ENCODE results near the gene CFAP157. TPM values are rescaled to one million over a fixed set of nuclear protein-coding genes. Genes with fewer than 3 reads are reported as not detected.

Gene CFAP157
- total RNA-seq, 2 donors from 2014 or later, result not detected

GRCh38 chr9:127698985-127699670 is 7.7 kb upstream of the CFAP157 start:
- H3K4me3 ChIP-seq, result peak overlapping the region in 1 of 2 donors; percentile 38
- no peaks in the 10 kb centered on the region for H3K27me3 ChIP-seq
- no peaks in the 10 kb centered on the region for H3K36me3 ChIP-seq
- peaks cover 0 to 8% of the 10 kb centered on the region in 2 donors for H3K4me1 ChIP-seq
- no peaks in the 10 kb centered on the region for H3K9me3 ChIP-seq
- peak overlapping the region; percentile 84 to 89 for H3K27ac ChIP-seq
- peak in 1 of 2 donors; percentile 37 for TF ChIP-seq CTCF (IDR thresholded peaks at IDR 0.05)
- DNase-seq (ENCODE audit: low spot score), result peak; percentile 99

- no peaks in the 10 kb centered on the region for H3K27me3 ChIP-seq
- H3K36me3 ChIP-seq, result no peaks in the 10 kb centered on the region
- H3K27ac ChIP-seq, result no peak overlapping the region
- no peak overlapping the region for H3K4me3 ChIP-seq
- H3K9me3 ChIP-seq, result no peaks in the 10 kb centered on the region
- peaks cover 0 to 8% of the 10 kb centered on the region in 2 donors for H3K4me1 ChIP-seq
- DNase-seq (ENCODE audit: low spot score), result no peak
- TF ChIP-seq CTCF (IDR thresholded peaks at IDR 0.05), result no peak
These were observed 6.6 kb upstream of the CFAP157 start for GRCh38 chr9:127700140-127700539.

- Histone ChIP-seq H3K4me1 (peaks cover 0 to 8% of the 10 kb centered on the region in 2 donors), H3K27ac (no peak overlapping the region), H3K9me3 (no peaks in the 10 kb centered on the region), H3K27me3 (no peaks in the 10 kb centered on the region), H3K36me3 (no peaks in the 10 kb centered on the region), H3K4me3 (no peak overlapping the region)
- no peak for DNase-seq (ENCODE audit: low spot score)
- TF ChIP-seq CTCF (IDR thresholded peaks at IDR 0.05), result no peak
These were observed 6.1 kb upstream of the CFAP157 start for GRCh38 chr9:127700594-127701255.

GRCh38 chr9:127703289-127703946 is 3.4 kb upstream of the CFAP157 start:
- no peak for DNase-seq (ENCODE audit: low spot score)
- Histone ChIP-seq H3K27me3 (no peaks in the 10 kb centered on the region), H3K9me3 (no peaks in the 10 kb centered on the region), H3K36me3 (no peaks in the 10 kb centered on the region), H3K4me3 (no peak overlapping the region), H3K4me1 (peaks cover 0 to 8% of the 10 kb centered on the region in 2 donors), H3K27ac (no peak overlapping the region)
- no peak for TF ChIP-seq CTCF (IDR thresholded peaks at IDR 0.05)

GRCh38 chr9:127705577-127706379 is 1.0 kb upstream of the CFAP157 start:
- DNase-seq (ENCODE audit: low spot score), result no peak
- no peak for TF ChIP-seq CTCF (IDR thresholded peaks at IDR 0.05)

More at GRCh38 chr9:127705577-127706379, 1.0 kb upstream of the CFAP157 start:
- H3K9me3 ChIP-seq, result no peaks in the 10 kb centered on the region
- no peak overlapping the region for H3K4me3 ChIP-seq
- no peak overlapping the region for H3K27ac ChIP-seq
- no peaks in the 10 kb centered on the region for H3K36me3 ChIP-seq
- no peaks in the 10 kb centered on the region for H3K4me1 ChIP-seq
- H3K27me3 ChIP-seq, result no peaks in the 10 kb centered on the region
